GM13976 (cell line): ENCODE measurements around the gene TIGD4.

Experiments
- DNase-seq: peaks from one replicate; pipeline ENCODE4 v3.0.0; 2012; ENCODE audit warnings: low spot score
- CTCF ChIP-seq: IDR thresholded peaks from 2 replicates; pipeline ENCODE4 v1.5.1; 2012; ENCODE audit warnings: borderline replicate concordance, mild to moderate bottlenecking; ENCODE audit not compliant: insufficient read depth; ENCODE audit errors: extremely low read depth, missing control alignments, control extremely low read depth
- in situ Hi-C: fragments of 300-500 bp; cut with MboI; formaldehyde crosslinking; loops from one replicate; pipeline ENCODE4 v1.12.0; 2022; ENCODE audit warnings: low sequenced_read_pairs, mixed read lengths, inconsistent platforms; ENCODE audit not compliant: unreplicated experiment

Gene TIGD4

GRCh38 chr4:152819026-152819645, 39.6 kb upstream of the TIGD4 start:
- DNase-seq: no peak
- no peak for TF ChIP-seq CTCF
- in situ Hi-C loops: no loop called here

GRCh38 chr4:152817331-152817730, 37.8 kb upstream of the TIGD4 start:
- in situ Hi-C loops: no loop called here
- DNase-seq: no peak
- no peak for TF ChIP-seq CTCF

- TF ChIP-seq CTCF: no peak
- in situ Hi-C loops: no loop called here
- DNase-seq: no peak
Measured at GRCh38 chr4:152815078-152815477, 35.5 kb upstream of the TIGD4 start.

GRCh38 chr4:152810715-152811287, 31.3 kb upstream of the TIGD4 start:
- TF ChIP-seq CTCF: no peak

GRCh38 chr4:152808670-152809069, 29.1 kb upstream of the TIGD4 start:
- no peak for TF ChIP-seq CTCF
- in situ Hi-C loops: no loop called here
- DNase-seq: no peak

More at GRCh38 chr4:152810715-152811287, 31.3 kb upstream of the TIGD4 start:
- in situ Hi-C loops: no loop called here
- no peak for DNase-seq

GRCh38 chr4:152807294-152807829, 27.8 kb upstream of the TIGD4 start:
- in situ Hi-C loops: no loop called here
- no peak for TF ChIP-seq CTCF
- no peak for DNase-seq
